ENCODE measurements around the gene CLBA1. TPM values are rescaled to one million over a fixed set of nuclear protein-coding genes. Genes with fewer than 3 reads are reported as not detected.
A peak's percentile ranks its signal among the peaks of the same experiment; 100 is the strongest.
"Not testable (repeated sequence)": the region's sequence is repeated elsewhere in the genome, so short reads cannot be mapped to it uniquely, and the experiment has no call there.

The CLBA1 gene
- total RNA-seq, 1 donor from 2014 or later: 2.4 TPM

DNA sequence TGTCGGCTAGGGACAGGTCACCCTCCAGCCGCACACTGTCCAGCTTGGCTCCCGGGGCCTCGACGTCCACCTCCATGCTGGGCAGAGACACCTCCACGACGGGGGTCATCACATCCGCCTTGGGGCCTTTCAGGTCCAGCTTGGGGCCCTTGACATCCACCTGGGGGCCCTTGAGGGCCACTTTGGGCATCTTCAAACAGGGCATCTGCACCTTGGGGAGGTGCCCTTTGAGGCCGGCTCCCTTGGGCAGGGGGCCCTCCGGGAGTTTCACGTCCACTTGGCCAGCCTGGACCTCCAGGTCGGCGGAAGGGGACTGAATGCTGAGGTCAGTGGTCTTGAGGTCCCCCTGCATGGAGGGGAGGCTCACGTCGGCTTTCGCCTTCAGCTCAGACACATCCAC is 43.0 kb upstream of the CLBA1 start:
- DNase-seq: no peak
- no peaks in the 10 kb centered on the region for H3K36me3 ChIP-seq

GRCh38 chr14:104943216-104944015 is 42.2 kb upstream of the CLBA1 start:
- peaks cover 28% of the 10 kb centered on the region for H3K27me3 ChIP-seq (ENCODE audit: low read depth)
- intact Hi-C loops (cut with micrococcal nuclease); H3K9me3 ChIP-seq (replicated peaks); H3K4me3 ChIP-seq; H3K4me1 ChIP-seq; H3K36me3 ChIP-seq; H3K27ac ChIP-seq (replicated peaks); DNase-seq: not testable (repeated sequence)

More for the DNA sequence above, 43.0 kb upstream of the CLBA1 start:
- H3K27me3 ChIP-seq (ENCODE audit: low read depth): peaks cover 30% of the 10 kb centered on the region
- TF ChIP-seq, protein P1, sequence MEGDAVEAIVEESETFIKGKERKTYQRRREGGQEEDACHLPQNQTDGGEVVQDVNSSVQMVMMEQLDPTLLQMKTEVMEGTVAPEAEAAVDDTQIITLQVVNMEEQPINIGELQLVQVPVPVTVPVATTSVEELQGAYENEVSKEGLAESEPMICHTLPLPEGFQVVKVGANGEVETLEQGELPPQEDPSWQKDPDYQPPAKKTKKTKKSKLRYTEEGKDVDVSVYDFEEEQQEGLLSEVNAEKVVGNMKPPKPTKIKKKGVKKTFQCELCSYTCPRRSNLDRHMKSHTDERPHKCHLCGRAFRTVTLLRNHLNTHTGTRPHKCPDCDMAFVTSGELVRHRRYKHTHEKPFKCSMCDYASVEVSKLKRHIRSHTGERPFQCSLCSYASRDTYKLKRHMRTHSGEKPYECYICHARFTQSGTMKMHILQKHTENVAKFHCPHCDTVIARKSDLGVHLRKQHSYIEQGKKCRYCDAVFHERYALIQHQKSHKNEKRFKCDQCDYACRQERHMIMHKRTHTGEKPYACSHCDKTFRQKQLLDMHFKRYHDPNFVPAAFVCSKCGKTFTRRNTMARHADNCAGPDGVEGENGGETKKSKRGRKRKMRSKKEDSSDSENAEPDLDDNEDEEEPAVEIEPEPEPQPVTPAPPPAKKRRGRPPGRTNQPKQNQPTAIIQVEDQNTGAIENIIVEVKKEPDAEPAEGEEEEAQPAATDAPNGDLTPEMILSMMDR (IDR thresholded peaks at IDR 0.05; ENCODE audit: borderline replicate concordance): no peak
- no peaks in the 10 kb centered on the region for H3K4me1 ChIP-seq
- intact Hi-C loops (cut with micrococcal nuclease): no loop called here
- no peaks in the 10 kb centered on the region for H3K9me3 ChIP-seq (replicated peaks)
- no peak overlapping the region for H3K4me3 ChIP-seq
- H3K27ac ChIP-seq (replicated peaks): no peak overlapping the region

DNA sequence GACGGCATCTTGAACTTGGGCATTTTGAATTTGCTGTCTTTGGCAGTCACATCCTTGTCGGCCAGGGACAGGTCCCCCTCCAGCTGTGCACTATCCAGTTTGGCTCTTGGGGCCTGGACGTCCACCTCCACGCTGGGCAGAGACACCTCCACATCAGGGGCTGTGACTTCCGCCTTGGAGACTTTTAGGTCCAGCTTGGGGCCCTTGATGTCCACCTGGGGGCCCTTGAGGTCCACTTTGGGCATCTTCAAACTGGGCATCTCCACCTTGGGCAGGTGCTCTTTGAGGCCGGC is 41.6 kb upstream of the CLBA1 start:
- H3K36me3 ChIP-seq; H3K27ac ChIP-seq (replicated peaks); H3K4me1 ChIP-seq; H3K4me3 ChIP-seq; intact Hi-C loops (cut with micrococcal nuclease); H3K9me3 ChIP-seq (replicated peaks): not testable (repeated sequence)
- DNase-seq: peak; percentile 9
- peaks cover 22% of the 10 kb centered on the region for H3K27me3 ChIP-seq (ENCODE audit: low read depth)

DNA sequence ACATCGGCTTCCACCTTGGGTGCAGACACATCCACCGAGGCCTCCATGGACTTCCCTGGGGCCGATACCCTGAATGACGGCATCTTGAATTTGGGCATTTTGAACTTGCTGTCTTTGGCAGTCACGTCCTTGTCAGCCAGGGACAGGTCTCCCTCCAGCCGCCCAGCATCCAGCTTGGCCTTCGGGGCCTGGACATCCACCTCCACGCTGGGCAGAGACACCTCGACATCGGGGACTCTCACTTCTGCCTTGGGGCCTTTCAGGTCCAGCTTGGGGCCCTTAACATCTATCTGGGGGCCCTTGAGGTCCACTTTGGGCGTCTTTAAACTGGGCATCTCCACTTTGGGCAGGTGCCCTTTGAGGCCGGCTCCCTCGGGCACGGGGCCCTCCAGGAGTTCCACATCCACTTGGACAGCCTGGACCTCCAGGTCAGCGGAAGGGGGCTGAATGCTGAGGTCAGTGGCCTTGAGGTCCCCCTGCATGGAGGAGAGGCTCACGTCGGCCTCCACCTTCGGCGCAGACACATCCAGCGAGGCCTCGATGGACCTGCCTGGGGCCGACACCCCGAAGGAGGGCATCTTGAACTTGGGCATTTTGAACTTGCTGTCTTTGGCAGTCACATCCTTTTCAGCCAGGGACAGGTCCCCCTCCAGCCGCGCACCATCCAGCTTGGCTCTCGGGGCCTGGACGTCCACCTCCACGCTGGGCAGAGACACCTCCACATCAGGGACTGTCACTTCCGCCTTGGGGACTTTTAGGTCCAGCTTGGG is 41.0 kb upstream of the CLBA1 start:
- H3K4me3 ChIP-seq; H3K27ac ChIP-seq (replicated peaks); H3K4me1 ChIP-seq; intact Hi-C loops (cut with micrococcal nuclease); H3K9me3 ChIP-seq (replicated peaks); H3K36me3 ChIP-seq: not testable (repeated sequence)
- peaks cover 16% of the 10 kb centered on the region for H3K27me3 ChIP-seq (ENCODE audit: low read depth)
- DNase-seq: peak; percentile 11

GRCh38 chr14:104945266-104945665 is 40.3 kb upstream of the CLBA1 start:
- H3K4me3 ChIP-seq; H3K4me1 ChIP-seq; H3K9me3 ChIP-seq (replicated peaks); H3K27me3 ChIP-seq (ENCODE audit: low read depth); intact Hi-C loops (cut with micrococcal nuclease); H3K36me3 ChIP-seq; DNase-seq; H3K27ac ChIP-seq (replicated peaks): not testable (repeated sequence)

DNA sequence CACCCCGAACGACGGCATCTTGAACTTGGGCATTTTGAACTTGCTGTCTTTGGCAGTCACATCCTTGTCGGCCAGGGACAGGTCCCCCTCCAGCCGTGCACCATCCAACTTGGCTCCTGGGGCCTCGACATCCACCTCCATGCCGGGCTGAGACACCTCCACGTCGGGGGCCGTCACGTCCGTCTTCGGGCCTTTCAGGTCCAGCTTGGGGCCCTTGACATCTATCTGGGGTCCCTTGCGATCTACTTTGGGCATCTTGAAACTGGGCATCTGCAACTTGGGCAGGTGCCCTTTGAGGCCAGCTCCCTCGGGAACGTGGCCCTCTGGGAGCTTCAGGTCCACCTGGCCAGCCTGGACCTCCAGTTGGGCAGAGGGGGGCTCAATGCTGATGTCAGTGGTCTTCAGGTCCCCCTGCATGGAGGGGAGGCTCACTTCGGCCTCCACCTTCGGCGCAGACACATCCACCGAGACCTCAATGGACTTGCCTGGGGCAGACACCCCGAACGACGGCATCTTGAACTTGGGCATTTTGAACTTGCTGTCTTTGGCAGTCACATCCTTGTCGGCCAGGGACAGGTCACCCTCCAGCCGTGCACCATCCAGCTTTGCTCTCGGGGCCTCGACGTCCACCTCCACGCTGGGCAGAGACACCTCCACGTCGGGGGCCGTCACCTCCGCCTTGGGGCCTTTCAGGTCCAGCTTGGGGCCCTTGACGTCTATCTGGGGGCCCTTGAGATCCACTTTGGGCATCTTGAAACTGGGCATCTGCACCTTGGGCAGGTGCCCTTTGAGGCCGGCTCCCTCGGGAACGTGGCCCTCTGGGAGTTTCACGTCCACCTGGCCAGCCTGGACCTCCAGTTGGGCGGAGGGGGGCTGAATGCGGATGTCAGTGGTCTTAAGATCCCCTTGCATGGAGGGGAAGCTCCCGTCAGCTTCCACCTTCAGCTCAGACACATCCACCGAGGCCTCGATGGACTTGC is 39.3 kb upstream of the CLBA1 start:
- H3K4me3 ChIP-seq; DNase-seq; H3K27ac ChIP-seq (replicated peaks); H3K9me3 ChIP-seq (replicated peaks); intact Hi-C loops (cut with micrococcal nuclease); H3K27me3 ChIP-seq (ENCODE audit: low read depth); H3K36me3 ChIP-seq; H3K4me1 ChIP-seq: not testable (repeated sequence)

GRCh38 chr14:104947201-104947600 is 38.4 kb upstream of the CLBA1 start:
- not testable (repeated sequence) for DNase-seq, H3K4me1 ChIP-seq, H3K36me3 ChIP-seq

DNA sequence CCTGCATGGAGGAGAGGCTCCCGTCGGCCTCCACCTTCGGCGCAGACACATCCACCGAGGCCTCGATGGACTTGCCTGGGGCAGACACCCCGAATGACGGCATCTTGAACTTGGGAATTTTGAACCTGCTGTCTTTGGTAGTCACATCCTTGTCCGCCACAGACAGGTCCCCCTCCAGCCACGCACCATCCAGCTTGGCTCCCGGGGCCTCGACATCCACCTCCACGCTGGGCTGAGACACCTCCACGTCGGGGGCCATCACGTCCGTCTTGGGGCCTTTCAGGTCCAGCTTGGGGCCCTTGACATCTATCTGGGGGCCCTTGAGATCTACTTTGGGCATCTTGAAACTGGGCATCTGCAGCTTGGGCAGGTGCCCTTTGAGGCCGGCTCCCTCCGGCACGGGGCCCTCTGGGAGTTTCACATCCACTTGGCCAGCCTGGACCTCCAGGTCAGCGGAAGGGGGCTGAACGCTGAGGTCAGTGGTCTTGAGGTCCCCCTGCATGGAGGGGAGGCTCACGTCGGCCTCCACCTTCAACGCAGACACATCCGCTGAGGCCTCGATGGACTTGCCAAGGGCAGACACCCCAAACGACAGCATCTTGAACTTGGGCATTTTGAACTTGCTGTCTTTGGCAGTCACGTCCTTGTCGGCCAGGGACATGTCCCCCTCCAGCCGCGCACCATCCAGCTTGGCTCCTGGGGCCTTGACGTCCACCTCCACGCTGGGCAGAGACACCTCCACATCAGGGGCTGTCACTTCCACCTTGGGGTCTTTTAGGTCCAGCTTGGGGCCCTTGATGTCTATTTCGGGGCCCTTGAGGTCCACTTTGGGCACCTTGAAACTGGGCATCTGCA is 37.5 kb upstream of the CLBA1 start:
- H3K27ac ChIP-seq (replicated peaks); DNase-seq; intact Hi-C loops (cut with micrococcal nuclease); H3K4me1 ChIP-seq; H3K36me3 ChIP-seq; H3K4me3 ChIP-seq; H3K27me3 ChIP-seq (ENCODE audit: low read depth); H3K9me3 ChIP-seq (replicated peaks): not testable (repeated sequence)

More at GRCh38 chr14:104947201-104947600, 38.4 kb upstream of the CLBA1 start:
- intact Hi-C loops (cut with micrococcal nuclease); H3K4me3 ChIP-seq; H3K9me3 ChIP-seq (replicated peaks); H3K27ac ChIP-seq (replicated peaks); H3K27me3 ChIP-seq (ENCODE audit: low read depth): not testable (repeated sequence)

Data from left ventricle myocardium inferior (tissue), 1 donor.